T-helper 9 cell (primary cell): Measurements from ENCODE around the gene RABIF.

Experiments used
- DNase-seq: peaks from one replicate; pipeline ENCODE4 v3.0.0-alpha.2; 2020

RABIF gene

GRCh38 chr1:202871367-202871766, 17.6 kb downstream of the RABIF start:
- DNase-seq = no peak

GRCh38 chr1:202862679-202863560, 26.0 kb downstream of the RABIF start:
- DNase-seq = no peak

DNA sequence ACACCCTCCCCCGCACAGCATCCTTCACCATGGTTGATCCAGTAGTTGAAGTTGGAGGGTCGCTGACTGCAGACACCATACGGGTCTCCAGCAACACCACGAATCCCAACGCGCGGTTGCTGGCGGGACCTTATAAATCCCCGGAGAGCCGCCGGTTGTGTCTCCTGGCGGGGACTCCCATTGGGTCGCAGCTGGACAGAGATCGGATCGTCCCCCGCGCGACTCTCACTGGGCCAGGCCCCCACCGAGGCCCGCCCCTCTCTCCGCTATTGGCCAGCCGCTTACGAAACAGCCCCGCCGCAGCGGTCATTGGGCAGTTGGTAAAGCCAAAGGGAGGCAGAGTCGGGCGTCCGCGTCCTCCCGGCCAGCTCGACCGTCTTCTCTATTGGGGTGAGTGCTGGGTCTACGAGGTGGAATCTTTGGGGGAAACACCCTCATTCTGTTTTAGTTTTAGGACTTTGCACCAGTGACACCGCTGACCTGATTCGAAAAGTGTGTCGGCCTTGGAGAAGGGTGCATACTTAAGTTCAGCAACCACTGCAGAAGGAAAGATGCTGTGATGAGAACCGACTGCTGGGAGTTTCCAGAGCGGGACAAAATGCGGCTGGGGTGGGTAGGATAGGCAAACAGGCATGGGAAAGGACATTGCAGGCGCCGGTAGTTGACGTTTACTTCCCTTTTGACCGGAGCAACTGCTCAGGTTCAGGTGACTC, 27.4 kb downstream of the RABIF start:
- DNase-seq = peak; percentile 13

DNA sequence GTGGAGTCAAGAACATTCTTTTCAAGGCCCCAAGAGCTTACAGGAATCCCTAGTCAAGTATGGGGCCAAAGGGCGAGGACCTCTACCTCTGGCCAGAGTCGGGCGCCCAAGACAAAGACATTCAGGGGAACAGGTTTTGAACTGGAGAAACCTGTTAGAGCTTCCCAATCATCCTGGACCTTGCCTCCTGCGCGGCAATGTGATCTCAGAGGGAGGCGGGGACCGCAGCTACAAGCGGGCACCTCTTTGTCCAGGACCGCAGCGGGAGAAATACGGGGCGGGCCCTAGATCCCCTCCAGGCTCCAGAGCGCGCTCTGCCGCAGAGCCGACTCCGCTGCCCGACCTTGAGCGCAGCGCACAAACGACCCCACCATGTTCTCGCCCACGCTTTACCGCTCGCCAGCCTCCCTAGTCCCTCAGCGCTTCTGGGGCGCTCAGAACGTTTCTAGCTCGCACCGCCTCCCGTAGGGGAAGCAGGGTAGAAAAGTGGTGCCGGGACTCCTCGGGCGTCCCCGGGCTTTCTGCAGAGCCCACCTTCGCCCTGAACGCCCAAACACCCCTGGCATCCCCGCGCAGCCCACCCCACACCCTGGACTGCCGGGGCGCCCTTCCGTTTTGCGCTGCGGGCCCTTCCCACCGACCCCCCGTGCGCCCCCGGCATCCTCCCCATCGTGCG, 28.1 kb downstream of the RABIF start:
- DNase-seq = peak; percentile 7

DNA sequence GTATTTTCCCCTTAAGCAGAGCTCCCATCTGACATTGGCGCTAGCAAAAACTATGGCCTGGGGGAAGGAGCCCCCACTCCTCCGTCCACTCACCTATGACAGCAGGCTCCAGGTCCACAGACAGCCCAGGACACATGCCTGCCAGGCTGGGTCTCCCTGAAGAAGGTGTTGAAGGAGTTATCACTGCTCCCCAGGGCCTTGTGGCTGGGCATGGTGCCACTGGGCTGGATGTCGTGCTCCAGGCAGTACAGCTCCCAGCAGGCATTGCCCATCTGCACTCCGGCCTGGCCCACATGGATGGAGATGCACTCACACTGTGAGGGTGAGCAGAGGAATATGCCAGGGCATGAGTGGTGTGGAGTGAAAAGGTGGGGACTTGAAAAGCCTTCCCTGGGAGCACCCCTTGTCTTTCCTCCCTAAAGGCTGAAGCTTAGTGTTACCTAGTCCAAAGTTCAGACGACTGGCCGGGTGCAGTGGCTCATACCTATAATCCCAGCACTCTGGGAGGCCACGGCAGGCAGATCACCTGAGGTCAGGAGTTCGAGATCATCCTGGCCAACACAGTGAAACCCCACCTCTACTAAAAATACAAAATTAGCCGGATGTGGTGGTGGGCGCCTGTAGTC, 30.0 kb downstream of the RABIF start:
- DNase-seq = no peak

DNA sequence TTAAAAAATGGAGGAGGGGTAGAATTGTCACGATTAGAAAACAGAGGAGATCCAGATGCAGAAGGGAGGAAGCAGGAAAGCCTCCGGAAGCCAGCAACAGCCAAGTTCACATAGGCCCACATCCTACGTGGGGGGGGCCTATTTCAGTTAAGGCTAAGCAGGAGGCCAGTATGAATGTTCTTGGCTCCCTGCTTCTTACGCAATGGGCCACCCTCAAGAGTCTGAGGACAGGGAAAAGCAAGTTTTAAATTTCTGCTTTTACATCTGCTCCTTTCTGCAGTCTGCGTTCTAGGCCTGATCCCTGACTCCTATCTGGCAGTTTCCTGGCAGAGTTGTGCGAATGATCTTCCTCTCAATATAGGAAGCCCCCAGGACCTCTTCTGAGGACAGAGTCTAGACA, 30.6 kb downstream of the RABIF start:
- no peak for DNase-seq

DNA sequence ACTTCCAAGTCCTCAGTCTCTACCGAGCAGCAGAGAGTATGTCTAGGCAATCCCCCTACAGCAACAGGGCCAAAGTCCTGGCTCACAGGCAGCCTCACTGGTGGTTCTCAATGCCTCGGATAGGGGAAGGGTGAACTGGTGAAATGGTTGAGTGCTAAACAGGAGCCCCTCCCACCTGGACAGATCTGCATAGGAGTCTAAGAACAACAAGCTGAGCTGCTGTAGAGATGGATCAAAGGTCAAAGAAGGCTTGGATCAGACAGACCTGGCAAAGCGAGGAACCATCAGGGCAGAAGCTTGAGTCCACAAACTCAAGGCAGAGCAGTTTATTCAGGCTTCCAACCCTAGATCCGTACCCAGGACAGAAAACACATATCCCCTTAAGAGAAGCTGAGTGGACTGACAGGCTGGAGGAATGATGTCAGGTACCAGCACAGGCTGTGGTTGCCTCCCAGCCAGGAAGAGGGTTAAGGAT, 31.8 kb downstream of the RABIF start:
- DNase-seq = no peak

DNA sequence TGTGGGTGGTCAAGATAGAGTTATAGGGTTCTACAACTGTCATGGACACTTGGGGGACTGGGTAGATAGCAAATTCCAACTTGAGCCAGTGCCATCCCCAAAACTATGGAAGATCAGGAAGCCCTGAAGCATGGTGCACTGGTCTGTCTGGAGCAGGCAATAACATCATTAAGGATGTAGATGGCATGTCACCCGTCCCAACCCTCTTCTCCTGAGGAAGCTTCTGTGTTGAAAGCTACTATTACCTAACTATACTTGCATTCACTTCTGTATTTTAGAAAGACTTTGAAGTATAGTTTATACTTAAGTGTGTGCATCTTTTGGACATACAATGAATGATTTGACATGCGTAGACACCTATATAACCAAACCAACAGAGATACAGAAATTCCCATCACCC, 32.9 kb downstream of the RABIF start:
- DNase-seq = no peak

DNA sequence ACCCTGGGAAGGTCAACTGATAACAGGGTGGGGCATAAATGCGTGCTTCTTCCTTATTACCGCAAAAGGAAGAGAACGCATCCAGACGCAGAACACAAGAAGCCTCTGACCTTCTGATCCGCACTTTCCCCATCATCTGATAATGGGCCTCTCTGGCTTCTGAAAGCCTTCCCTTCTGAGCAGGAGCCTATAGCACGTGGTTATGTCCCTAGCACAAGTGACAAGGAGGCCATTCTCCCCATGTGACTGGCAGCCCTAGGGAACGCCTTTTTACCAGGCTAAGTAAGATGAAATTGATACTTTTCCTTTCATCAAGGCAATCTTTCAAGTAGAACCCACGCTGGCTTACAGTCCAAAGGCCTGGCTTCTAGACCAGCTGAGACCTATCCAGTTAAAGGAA, 34.2 kb downstream of the RABIF start:
- DNase-seq = no peak

GRCh38 chr1:202852163-202852904, 36.6 kb downstream of the RABIF start:
- no peak for DNase-seq

GRCh38 chr1:202850593-202851362, 38.2 kb downstream of the RABIF start:
- no peak for DNase-seq

DNA sequence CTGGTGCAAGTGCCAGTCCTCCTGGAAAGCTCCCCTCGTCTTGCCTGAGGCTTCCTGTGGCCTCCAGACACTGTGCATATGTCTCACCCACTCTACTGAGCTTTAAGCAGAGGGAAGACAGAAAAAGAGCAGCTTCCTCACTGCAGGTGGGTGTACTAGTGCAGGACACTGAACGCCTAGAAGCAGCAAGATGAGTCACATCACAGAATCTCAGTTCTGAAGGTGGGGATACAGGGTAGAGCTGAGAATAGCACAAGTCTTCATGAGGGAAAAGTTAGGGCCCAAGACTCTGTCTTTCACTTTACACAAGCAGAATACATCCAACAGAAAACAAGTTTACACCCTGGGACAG, 40.8 kb downstream of the RABIF start:
- no peak for DNase-seq

GRCh38 chr1:202844935-202845334, 44.0 kb downstream of the RABIF start:
- DNase-seq = no peak

DNA sequence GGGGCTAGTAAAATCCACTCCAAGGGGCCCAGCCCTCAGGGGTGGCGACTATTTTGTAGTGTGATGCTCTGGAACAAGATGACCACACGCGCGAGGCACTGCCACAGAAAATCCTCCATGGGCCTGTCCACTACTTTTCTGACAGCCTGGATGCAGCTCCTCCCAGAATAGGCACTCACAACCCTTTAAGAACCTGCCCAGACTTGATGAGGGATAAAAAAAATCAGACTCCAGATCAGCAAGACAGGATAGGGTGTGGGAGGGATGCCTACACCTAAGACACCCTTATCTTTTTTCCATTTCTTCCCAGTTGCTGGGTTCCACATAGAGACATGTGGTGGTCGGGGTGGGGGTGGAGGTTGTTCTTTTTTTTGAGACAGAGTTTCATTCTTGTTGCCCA, 44.7 kb downstream of the RABIF start:
- DNase-seq = no peak

DNA sequence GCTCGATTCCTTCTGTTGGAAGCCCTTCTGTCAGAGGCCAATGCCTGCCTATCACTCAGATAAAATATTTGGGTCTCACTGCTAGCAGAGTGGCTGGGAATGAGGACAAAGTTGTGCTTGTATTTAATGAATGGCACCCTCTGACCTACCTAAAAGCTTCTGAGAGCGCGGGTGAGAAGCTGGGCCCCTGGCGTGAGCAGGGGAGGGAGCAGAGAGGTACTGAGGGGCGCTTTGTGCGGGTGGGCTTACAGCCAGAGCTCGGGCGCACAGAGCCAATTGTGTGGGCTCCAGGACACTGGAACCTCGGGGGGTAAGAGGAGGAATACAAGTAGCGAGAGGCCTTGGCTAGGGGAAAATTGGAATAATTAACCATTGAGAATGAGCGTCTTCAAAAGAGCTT, 45.9 kb downstream of the RABIF start:
- no peak for DNase-seq

DNA sequence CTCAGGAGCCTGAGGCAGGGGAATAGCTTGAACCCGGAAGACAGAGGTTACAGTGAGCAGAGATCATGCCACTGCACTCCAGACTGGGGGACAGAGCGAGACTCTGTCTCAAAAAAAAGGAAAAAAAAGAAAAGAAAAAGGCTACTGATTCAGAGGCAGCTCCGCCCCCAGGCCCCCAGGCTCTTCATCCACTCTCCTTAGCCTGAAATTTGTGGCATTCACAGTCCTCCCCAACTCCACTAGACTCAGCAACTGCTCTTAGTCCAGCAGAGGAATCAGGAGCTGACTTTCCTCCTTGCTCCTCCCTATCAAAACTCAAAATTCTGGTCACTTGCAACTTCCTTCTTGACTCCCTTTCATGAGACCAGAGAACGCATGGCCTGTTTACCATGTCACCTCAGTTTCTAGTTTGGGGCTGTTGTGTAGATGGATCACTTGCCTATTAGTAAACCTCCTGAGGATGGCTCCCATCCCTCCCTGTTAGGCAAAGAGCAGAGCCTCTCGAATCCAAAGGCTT, 51.1 kb downstream of the RABIF start:
- no peak for DNase-seq

GRCh38 chr1:202836623-202837403, 52.1 kb downstream of the RABIF start:
- no peak for DNase-seq

DNA sequence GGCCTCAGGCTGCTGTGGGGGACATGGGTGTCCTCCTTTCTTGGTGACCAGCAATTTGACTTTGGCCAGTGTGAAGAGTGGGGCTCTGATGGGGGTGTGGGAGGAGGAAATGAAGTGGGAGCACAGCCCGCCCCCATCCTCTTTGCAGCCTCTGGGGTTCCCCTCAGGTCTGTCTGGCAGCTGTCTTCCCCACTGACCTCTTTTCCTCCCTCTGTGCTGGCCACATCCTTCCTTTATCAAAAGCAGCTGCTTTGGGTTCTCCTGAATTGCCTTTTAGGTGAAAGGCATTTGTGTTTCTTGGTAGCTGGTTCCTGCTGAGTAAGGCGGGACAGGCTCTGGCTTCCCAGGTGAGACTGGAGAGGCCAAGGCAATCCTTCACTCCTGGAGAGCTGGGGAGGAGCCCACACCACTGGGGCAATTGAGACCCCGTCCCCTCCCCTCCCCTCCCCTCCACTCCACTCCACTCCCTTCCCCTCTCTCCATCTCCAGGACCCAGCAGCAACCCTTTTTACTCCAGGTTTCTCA, 53.3 kb downstream of the RABIF start:
- peak; percentile 11 for DNase-seq

DNA sequence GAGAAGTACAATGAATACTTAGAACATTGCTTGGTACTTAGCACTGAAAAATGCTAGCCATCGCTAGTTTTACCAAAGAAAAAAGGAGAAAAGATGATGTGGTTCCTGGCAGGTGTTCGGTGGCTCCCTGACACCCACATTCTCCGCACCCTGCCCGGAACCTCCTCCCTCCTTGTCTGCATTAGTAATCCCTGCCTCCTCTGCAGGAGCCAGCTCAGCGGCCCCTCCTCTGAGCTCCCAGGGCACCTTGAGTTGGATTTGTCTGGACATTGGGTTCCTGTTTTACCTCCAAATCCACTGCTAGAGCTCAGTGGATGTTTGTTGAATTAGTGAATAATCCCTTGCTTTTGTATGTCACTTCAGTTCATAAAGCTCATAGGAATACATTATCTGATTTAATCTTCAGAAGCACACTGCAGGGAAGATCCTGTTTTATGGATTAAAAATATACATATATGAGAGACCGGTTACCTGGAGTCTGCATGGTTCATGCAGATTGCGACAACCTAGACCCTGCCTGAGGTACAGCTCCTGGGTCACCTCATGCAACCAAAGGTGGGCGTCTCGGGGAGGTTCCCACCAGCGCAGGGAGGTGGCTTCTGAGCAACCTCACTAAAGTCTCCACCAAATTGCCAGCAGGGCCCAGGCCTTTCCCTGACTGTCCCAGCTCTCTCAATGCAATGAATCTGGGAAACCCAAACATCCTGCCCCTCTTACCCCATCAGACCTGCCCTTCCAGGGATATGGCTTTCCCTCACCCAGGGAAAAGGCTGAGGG, 54.0 kb downstream of the RABIF start:
- no peak for DNase-seq
